Measurements from ENCODE around the gene EFCAB10. TPM values are rescaled to one million over a fixed set of nuclear protein-coding genes. Genes with fewer than 3 reads are reported as not detected.
"Not testable (repeated sequence)": the region's sequence is repeated elsewhere in the genome, so short reads cannot be mapped to it uniquely, and the experiment has no call there.

The EFCAB10 gene
- total RNA-seq, 1 donor from 2014 or later: not detected

DNA sequence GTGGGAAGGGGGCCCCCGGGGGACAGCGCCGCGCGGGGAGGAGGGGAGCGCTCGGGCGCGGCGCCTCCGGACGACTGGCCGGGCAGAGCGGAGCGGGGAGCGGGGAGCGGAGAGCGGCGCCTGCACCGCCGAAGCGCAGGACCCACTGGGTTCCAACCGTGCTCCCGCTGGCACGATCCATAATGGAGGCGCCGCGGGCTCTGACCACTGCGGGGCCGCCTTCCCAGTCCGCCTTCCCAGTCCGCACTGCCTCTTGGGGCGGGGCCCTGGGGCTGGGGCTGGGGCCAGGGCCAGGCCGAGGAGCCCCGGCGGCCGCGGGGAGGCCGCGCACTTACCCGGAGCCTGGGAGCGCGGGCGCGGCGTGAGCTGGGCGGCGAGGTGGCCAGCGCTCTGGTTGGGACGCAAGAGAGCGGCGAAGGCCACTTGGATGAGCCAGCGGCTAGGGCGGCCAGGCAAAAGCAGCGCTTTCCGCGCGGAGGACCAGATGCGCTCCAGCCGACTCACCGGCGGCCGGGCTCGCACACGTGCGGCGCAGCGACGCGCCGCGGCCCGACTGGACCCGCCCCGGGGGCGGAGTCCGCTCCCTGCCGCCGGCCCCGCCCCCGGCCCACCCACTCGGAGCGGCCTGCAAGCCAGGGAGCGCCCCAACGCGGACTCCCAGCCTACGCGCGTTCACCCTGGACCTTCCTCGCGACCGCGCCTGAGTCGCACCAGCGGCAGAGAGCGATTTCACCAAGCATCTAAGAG lies 59.4 kb downstream of the EFCAB10 start, which contains the start of gene PUS7:
TSS of gene PUS7 (minus strand) at position 555 of the 747 bp plus-strand sequence. CDS start 13,759 bp downstream, outside the sequence.
- H3K4me3 Mint-ChIP-seq: peak within 1 kb of the TSS; percentile 93
- intact Hi-C loops (cut with micrococcal nuclease): loop anchor here (1.0 to 5.0 kb wide), 5 partner anchors 10 to 763 kb away; partner anchors contain the start of genes RINT1 and SRPK2
- DNase-seq: peak; percentile 73
- peak within 1 kb of the TSS; percentile 82 for H3K27ac Mint-ChIP-seq
- no peaks in the 10 kb centered on the region for H3K9me3 Mint-ChIP-seq
- H3K27me3 Mint-ChIP-seq: no peaks in the 10 kb centered on the region
- ATAC-seq (ENCODE audit: low read depth): peak; percentile 94
- peaks cover 27% of the 10 kb centered on the region for H3K4me1 Mint-ChIP-seq
- peaks cover 5% of the 10 kb centered on the region for H3K36me3 Mint-ChIP-seq (ENCODE audit: low read depth)
- CTCF ChIA-PET: no interaction called here
- POLR2A ChIA-PET: interaction anchor here (0.6 to 4.4 kb wide), 3 partner anchors 8 to 197 kb away, joined by 3 to 24 read pairs (median 7); partner anchors contain the start of gene RINT1
- TF ChIP-seq, protein P1, sequence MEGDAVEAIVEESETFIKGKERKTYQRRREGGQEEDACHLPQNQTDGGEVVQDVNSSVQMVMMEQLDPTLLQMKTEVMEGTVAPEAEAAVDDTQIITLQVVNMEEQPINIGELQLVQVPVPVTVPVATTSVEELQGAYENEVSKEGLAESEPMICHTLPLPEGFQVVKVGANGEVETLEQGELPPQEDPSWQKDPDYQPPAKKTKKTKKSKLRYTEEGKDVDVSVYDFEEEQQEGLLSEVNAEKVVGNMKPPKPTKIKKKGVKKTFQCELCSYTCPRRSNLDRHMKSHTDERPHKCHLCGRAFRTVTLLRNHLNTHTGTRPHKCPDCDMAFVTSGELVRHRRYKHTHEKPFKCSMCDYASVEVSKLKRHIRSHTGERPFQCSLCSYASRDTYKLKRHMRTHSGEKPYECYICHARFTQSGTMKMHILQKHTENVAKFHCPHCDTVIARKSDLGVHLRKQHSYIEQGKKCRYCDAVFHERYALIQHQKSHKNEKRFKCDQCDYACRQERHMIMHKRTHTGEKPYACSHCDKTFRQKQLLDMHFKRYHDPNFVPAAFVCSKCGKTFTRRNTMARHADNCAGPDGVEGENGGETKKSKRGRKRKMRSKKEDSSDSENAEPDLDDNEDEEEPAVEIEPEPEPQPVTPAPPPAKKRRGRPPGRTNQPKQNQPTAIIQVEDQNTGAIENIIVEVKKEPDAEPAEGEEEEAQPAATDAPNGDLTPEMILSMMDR (IDR thresholded peaks at IDR 0.05): no peak

DNA sequence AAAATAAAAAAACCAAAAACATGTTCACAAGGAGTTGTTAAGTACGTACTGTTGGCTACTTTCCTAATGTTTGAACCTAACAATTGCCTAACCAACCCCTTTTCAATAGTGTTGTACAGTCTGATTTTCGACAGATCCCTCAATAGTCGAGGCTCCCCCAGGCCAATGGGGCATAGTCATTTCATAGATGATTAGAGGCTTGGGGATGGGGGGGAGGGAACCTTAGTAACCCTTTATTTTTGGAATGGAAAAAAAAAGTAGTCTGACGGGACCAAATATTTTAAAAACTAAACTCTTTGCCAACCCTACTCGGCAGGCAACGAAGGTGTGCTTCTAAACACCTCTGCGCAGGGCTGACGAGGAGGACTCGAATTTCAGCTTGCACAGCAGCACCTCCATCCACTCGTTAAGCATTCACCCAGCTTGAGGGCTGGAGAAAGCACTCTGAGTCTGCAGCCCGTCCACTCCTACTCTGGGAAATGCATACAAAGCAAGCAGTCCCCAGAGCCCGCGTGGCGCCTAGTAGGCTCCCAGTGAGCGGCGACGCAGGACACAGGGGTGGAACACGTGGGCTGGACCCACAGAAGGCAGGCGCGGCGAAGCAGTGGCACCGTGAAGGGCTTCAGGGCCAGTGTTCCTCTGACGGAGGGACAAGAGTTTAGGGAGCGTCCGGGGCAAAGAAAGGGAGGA lies 60.1 kb downstream of the EFCAB10 start:
- peak overlapping the region; percentile 93 for H3K4me3 Mint-ChIP-seq
- H3K36me3 Mint-ChIP-seq (ENCODE audit: low read depth): peaks cover 5% of the 10 kb centered on the region
- H3K27me3 Mint-ChIP-seq: no peaks in the 10 kb centered on the region
- DNase-seq (no peak), ATAC-seq (ENCODE audit: low read depth) (peak; percentile 8)
- POLR2A ChIA-PET: interaction anchor here (0.6 to 4.4 kb wide), 3 partner anchors 9 to 196 kb away, joined by 3 to 24 read pairs (median 7); partner anchors contain the start of gene RINT1
- H3K27ac Mint-ChIP-seq: peak overlapping the region; percentile 82
- TF ChIP-seq, protein P1 (IDR thresholded peaks at IDR 0.05): no peak
- CTCF ChIA-PET: no interaction called here
- H3K9me3 Mint-ChIP-seq: no peaks in the 10 kb centered on the region
- peaks cover 27% of the 10 kb centered on the region for H3K4me1 Mint-ChIP-seq
- intact Hi-C loops (cut with micrococcal nuclease): loop anchor here (5.0 kb wide), 1 partner anchor 169 kb away; no protein-coding TSS in a partner anchor

GRCh38 chr7:105520620-105521019 lies 60.7 kb downstream of the EFCAB10 start:
- peaks cover 27% of the 10 kb centered on the region for H3K4me1 Mint-ChIP-seq
- CTCF ChIA-PET; H3K4me3 Mint-ChIP-seq; H3K27ac Mint-ChIP-seq; H3K9me3 Mint-ChIP-seq; H3K36me3 Mint-ChIP-seq (ENCODE audit: low read depth); H3K27me3 Mint-ChIP-seq; ATAC-seq (ENCODE audit: low read depth); DNase-seq: not testable (repeated sequence)
- POLR2A ChIA-PET: interaction anchor here (1.0 to 4.4 kb wide), 2 partner anchors 10 to 12 kb away, joined by 3 to 24 read pairs; partner anchors contain the start of gene RINT1
- intact Hi-C loops (cut with micrococcal nuclease): loop anchor here (5.0 kb wide), 1 partner anchor 168 kb away; no protein-coding TSS in a partner anchor

DNA sequence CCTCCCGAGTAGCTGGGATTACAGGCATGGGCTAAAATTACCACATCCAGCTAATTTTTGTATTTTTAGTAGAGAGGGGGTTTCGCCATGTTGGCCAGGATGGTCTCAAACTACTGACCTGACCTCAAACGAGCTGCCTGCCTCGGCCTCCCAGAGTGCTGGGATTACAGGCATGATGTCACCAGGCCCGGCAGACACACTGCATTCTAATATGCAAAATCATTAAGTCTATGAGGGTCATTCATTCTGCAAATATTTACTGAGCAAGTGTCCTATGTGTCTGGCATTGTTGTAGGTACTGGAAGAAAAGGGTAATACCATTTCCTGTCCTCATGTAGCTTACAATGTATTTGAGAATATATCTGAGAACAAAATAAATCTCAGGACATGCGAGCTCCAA lies 61.9 kb downstream of the EFCAB10 start:
- Mint-ChIP-seq H3K36me3 (ENCODE audit: low read depth) (peaks cover 5% of the 10 kb centered on the region), H3K4me3 (peak overlapping the region; percentile 19), H3K27ac (no peak overlapping the region), H3K27me3 (no peaks in the 10 kb centered on the region), H3K9me3 (no peaks in the 10 kb centered on the region), H3K4me1 (peaks cover 18% of the 10 kb centered on the region)
- ATAC-seq (ENCODE audit: low read depth) (no peak), DNase-seq (no peak)
- ChIA-PET POLR2A (no interaction called here), CTCF (interaction anchor here (0.9 kb wide), 1 partner anchor 12 kb away, joined by 3 read pairs; the partner anchor contains the start of gene RINT1)
- TF ChIP-seq, protein P1 (IDR thresholded peaks at IDR 0.05): no peak
- intact Hi-C loops (cut with micrococcal nuclease): no loop called here

DNA sequence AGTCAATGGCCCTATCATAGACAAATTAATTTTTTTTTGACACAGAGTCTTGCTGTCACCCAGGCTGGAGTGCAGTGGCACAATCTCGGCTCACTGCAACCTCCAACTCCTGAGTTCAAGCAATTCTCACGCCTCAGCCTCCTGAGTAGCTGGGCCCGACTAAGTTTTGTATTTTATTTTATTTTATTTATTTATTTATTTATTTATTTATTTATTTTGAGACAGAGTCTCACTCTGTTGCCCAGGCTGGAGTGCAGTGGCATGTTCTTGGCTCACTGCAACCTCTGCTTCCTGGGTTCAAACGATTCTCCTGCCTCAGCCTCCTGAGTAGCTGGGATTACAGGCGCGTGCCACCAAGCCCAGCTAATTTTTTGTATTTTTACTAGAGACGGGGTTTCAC lies 65.7 kb downstream of the EFCAB10 start:
- ATAC-seq (ENCODE audit: low read depth); POLR2A ChIA-PET; H3K4me3 Mint-ChIP-seq; H3K27ac Mint-ChIP-seq; H3K4me1 Mint-ChIP-seq; H3K27me3 Mint-ChIP-seq; DNase-seq; intact Hi-C loops (cut with micrococcal nuclease); H3K9me3 Mint-ChIP-seq: not testable (repeated sequence)
- CTCF ChIA-PET: interaction anchor here (0.7 kb wide), 1 partner anchor 54 kb away, joined by 3 read pairs; no protein-coding TSS in a partner anchor
- peaks cover 11% of the 10 kb centered on the region for H3K36me3 Mint-ChIP-seq (ENCODE audit: low read depth)

Other genes with a start within 250 kb of the EFCAB10 start
- 52.2 and 59.2 TPM in 2 replicates for gene SRPK2, start 192.6 kb downstream of the EFCAB10 start, total RNA-seq
- gene PUS7, start 59.2 kb downstream of the EFCAB10 start, total RNA-seq: 17.8 and 18.0 TPM in 2 replicates
- gene RINT1, start 49.3 kb downstream of the EFCAB10 start, total RNA-seq: 31.1 and 35.5 TPM in 2 replicates

All from activated B cell treated with CpG ODN at 0.5 μM for 24 hours (primary cell).